HS-27A (cell line): ENCODE data around the gene COL23A1.

Source experiments
- DNase-seq: peaks from one replicate; pipeline ENCODE4 v3.0.0-alpha.2; 2012; ENCODE audit warnings: low read depth, missing footprints

COL23A1 gene

DNA sequence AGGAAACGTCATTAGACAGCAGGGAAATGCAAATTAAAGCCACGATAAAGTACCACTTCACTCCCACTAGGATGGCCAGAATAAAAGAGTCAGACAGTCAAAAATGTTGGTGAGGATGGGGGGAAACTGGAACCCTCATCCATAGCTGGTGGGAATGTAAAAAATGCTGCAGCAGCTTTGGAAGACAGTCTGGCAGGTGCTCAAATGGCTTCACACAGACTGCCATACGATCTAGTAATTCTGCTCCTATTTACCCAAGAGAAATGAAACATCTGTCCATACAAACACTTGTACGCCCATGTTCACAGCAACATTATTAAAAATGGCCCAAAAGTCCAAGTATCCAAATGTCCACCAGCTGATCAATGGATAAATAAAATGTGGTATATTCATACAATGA lies 198.7 kb downstream of the COL23A1 start:
- DNase-seq, result no peak

- DNase-seq, result no peak
Observed at GRCh38 chr5:178389796-178390195, 200.4 kb downstream of the COL23A1 start.

- no peak for DNase-seq
Observed at GRCh38 chr5:178389026-178389729, 201.0 kb downstream of the COL23A1 start.

DNA sequence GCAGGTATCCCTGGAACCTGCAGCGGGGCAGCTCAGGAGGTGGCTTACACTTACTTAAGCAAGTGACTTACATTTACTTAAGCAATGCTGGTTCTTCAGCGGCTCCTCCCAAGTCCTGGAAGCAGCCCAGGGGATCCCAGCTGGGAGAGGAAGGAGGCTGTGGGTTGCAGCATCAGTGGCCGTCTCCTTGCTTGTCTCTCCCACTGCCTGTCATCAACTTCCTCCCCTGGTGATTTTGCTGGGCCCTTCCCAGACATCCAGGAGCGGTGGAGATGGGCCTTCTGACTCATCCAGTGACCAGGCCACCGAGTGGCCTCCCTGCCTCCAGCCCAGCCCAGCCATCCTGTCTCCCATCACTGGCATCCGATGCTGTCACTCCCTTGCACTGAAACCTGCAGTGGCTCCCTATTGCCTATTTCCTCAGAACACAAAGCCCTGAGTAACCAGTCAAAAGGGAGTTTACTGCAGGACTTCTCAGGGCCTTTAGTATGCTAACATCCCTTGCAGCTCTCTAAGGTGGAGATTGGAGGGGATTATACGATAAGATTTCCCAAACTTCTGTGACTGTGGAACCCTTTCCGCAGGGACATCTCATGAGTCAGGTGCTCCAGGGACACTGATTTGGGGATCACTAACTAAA lies 201.7 kb downstream of the COL23A1 start:
- no peak for DNase-seq

DNA sequence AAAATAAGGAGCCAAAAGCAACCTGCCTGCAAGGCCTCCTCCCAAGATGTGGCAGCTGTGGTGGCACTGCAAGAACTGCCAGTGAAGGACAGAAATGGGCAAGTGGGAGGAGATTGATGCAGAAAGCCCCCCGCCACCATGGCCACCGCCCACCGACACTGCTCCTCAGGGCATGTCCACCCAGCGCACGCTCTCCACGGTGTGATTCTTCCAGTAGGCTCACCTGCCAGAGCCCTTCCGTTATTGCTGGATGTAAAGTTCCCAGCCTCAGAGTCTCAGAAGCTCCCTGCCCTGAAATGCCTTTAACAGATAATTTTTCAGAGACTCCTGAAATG lies 202.4 kb downstream of the COL23A1 start:
- DNase-seq, result no peak

- no peak for DNase-seq
Observed at GRCh38 chr5:178387061-178387855, 202.9 kb downstream of the COL23A1 start.

DNA sequence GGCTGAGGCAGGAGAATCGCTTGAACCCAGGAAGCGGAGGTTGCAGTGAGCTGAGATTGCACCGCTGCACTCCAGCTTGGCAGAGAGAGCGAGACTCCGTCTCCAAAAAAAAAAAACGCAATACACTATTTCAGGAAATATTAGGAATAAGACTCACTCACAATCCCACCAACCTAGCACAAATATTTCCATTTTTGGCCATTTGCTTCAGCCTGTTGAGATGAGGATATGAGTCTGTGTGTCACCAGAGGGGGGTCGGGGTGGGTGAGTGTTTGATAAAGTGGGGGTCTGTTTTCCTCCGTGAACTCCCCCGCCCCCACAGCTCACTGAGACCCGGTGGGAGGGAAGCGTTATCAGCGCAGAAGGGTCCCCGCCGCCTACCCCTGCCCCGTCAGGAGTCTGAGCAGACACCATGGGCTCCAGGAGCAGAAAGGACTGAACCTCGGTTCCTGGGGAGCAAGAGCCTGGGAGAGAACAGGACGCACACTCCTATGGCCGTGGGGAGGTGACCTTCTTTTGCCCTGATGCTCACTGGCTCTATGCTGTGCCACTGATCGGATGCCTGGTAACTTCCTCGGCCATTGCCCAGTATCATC lies 203.8 kb downstream of the COL23A1 start:
- no peak for DNase-seq

DNA sequence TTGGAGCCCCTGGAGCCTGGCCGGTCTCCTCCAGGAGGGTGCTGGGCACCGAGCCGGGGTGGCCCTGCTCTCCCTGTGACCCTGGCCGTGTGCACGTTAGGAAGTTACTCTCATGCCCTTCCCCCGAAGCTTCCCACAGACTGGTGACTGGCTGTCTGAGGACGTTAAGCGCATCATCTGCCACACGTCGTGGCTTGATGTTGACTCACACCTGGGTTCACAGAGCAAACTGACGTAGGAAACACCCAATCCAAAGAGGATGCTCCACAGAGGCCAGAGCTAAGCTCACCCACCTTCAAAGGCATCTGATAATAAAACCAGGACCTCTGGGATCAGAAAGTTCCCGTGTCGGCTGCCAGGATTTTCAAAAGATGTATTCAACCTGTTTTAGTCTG lies 204.7 kb downstream of the COL23A1 start:
- DNase-seq, result no peak

GRCh38 chr5:178384816-178385495 lies 205.2 kb downstream of the COL23A1 start:
- DNase-seq, result no peak

- DNase-seq, result no peak
Observed at GRCh38 chr5:178383919-178384815, 206.0 kb downstream of the COL23A1 start.

GRCh38 chr5:178383301-178383918 lies 206.8 kb downstream of the COL23A1 start:
- no peak for DNase-seq

GRCh38 chr5:178382754-178383164 lies 207.4 kb downstream of the COL23A1 start:
- no peak for DNase-seq

DNA sequence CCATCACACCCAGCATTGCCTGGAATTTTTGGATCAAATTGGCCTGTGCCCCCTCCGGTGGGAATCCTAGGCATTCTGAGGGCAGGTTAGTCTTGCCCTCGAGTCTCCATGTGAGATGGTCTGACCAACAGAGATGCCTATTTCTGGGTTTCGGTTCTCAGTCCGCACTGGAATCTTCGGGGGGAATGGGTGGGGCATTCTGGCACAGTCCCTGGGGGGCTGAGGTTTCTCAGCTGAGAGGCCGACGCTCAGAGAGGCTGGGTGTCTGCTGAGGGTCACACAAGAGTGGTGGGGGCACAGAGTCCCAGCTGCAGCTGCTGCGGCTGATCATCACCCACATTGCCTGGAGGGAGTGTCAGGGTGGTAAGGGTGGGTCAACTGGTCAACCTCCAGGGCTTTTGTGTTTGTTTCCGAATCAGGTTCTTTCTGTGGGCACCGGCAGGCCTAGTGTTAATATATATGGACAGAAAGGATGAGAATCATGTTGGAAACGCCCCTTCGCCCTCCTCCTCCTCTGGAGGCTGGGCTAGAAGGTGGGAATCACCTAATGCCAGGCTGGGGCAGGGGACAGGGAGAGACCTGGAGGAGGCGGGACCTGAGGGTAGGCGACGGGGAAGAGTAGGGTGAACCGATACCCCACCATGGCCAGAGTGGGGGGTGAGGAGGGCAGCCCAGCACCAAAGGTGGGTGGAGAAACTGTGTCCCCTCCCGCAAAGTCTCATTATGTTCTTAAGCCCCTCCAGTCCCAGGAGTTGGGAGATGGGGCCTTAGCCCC lies 208.1 kb downstream of the COL23A1 start:
- DNase-seq, result no peak

GRCh38 chr5:178381206-178381605 lies 209.0 kb downstream of the COL23A1 start:
- no peak for DNase-seq

DNA sequence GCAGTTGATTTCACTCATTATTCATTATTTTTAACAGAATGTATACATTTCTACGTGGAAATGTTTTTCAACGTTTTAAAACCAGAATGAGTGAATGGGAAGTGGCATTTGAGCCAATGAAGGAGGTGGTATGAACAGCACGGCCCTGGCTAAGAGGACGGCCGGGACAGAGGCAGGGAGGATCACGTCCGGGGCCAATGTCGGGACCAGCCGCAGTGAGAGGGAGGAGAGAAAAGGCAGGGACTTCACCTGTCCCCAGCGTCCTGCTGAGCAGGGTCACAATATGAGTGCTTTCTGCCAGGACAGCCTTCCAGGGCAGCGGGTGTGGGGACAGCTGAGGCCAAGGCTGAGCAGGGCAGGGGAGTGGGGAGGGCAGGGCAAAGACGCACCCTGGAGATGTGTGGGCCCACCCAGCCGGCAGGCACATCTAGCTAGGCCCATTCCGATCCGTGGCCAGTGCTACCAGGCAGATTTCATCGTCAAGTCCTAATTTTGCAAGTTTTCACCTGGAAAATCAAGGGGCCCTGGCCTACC lies 209.6 kb downstream of the COL23A1 start:
- DNase-seq, result no peak

GRCh38 chr5:178380086-178380485 lies 210.1 kb downstream of the COL23A1 start:
- DNase-seq, result no peak

DNA sequence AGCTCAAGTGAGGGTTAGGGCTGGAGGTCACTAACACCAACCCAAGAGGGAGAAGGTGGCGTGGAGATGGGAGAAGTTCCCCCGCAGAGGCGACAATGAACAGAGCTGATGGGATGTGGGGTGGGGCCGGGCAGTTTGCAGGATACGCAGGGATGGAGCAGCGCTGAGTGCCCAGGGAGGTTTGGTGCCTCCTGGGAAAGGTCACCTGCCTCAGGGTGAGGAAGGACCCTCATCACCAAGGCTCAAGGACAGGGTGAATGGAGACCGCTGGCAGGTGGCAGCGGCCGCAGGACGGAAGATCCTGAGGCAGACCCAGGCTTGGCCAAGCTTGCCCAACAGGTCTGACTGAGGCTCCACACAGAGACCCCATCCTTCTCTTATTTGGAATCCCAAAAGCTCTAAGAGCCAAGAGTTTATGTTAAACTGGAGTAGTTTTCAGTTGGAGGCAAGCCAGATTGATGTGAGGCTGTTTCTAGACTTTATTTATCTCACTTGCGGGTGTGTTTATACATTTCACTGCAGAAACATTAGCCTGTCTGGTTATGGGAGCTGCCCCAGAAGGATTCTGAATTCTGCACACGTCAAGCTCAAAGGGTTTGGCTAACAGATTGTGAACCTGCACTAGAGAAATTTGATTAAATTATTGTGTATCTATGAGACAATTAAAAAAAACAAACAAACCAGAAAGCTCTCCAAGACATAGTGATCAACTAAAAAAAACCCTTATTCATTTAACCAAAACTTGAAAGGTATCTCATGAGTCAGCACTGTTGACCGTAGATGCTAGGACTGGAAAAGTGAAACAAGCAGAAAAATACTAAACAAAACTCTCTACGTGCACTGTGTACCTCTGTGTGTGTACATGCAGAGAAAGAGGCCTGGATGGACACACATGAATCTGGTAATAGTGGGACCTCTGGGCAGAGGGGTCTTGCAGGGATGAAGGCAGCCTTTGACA lies 211.4 kb downstream of the COL23A1 start:
- DNase-seq, result no peak

DNA sequence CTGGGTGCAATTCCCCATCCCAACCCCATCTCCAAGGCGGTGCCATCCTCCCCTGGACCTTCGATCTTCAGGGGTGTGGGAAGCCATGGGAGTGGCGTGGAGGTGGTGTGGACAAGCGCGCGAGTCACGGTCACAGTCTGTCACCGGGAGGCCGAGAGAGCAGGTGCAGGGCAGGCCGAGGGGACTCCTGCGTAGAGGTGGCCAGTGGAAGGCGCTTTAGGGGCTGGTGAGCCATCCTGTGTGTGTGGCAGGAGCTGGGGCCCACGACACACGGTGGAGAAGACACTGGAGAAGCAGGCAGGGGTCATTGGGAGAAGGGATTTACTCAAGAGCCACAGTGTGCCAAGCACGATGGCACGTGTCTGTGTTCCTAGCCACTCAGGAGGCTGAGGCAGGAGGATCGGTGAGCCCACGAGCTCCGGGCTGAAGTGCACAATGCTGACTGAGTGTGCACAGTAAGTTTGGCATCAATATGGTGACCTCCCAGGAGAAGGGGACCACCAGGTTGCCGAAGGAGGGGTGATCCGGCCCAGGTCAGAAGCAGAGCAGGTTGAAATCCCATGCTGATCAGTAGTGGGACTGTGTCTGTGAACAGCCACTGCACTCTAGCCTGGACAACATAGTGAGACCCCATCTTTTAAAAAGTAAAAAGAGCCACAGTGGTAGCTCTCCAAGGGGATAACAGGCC lies 212.5 kb downstream of the COL23A1 start:
- no peak for DNase-seq
